ENCODE measurements around the gene TOR1B.

GRCh38 chr9:129798973-129799372 is 4.0 kb upstream of the TOR1B start:
- no peak for TF ChIP-seq CTCF (IDR thresholded peaks at IDR 0.05; ENCODE audit: low read length)
- no peak for TF ChIP-seq EZH2phosphoT487 (IDR thresholded peaks at IDR 0.05; ENCODE audit: low read length)

Data from MM.1S (cell line).